Esophagus squamous epithelium (tissue), 5 donors: ENCODE results near the gene FBXO31. TPM values are rescaled to one million over a fixed set of nuclear protein-coding genes. Genes with fewer than 3 reads are reported as not detected.

Experiments
- DNase-seq: peaks from one replicate; lab custom pipeline; 2025; lab: John Stamatoyannopoulos, UW
- H3K27ac ChIP-seq, 4 donors: fragments of 200-600 bp; sonication (generic); one replicate each; pipeline ENCODE4 v1.5.1; 2016 to 2019; ENCODE audit warnings: mild to moderate bottlenecking in 1 of 4
- H3K27me3 ChIP-seq, 4 donors: fragments of 200-600 bp; sonication (generic); 1 replicate in 3 of 4; 2 replicates in 1 of 4; pipeline versions ENCODE4 v1.5.1 to v1.6.0; 2017 to 2021; ENCODE audit warnings: antibody characterized with exemption in 1 of 4
- H3K36me3 ChIP-seq, 3 donors: fragments of 200-600 bp; sonication (generic); one replicate each; pipeline ENCODE4 v1.5.1; 2016 to 2019
- H3K4me1 ChIP-seq, 3 donors: fragments of 200-600 bp; sonication (generic); one replicate each; pipeline ENCODE4 v1.5.1; 2017 to 2019
- H3K4me3 ChIP-seq, 4 donors: fragments of 200-600 bp; sonication (generic); 1 replicate in 3 of 4; 2 replicates in 1 of 4; pipeline ENCODE4 v1.5.1; 2016 to 2019; ENCODE audit warnings: mild to moderate bottlenecking in 2 of 4, moderate library complexity in 1 of 4
- H3K9me3 ChIP-seq, 3 donors: fragments of 200-600 bp; sonication (generic); one replicate each; pipeline ENCODE4 v1.5.1; 2016 to 2019
- POLR2A ChIP-seq, 4 donors: fragments of 450-650 bp; IDR thresholded peaks; one replicate each; pipeline ENCODE4 v1.6.1; 2017; ENCODE audit warnings: antibody characterized with exemption in 4 of 4, mild to moderate bottlenecking in 4 of 4, moderate library complexity in 3 of 4
- WGBS, 2 donors: methylation state at CpG; one replicate each; pipeline ENCODE4 v1.1.5; 2018; 5-methylcytosine and 5-hydroxymethylcytosine counted together
- intact Hi-C: fragments of 100-400 bp; cut with DNase I; formaldehyde crosslinking; loops from one replicate; pipeline ENCODE4 v1.15.0; 2022
- total RNA-seq, 4 donors: library from RNA; depleted of rRNA; stranded (reverse); fragments of >200 nt; gene quantifications; one replicate each; pipeline ENCODE4 v1.1.0, GENCODE V29; 2016
- TF ChIP-seq, protein P1 (sequence below), 6 experiments: fragments of 450-650 bp in 4 of 6; fragments of 200-600 bp in 2 of 6; sonication (generic) in 2 of 6; IDR thresholded peaks; one replicate each; pipeline ENCODE4 v1.5.1; 2016 to 2019; ENCODE audit warnings: antibody characterized with exemption in 6 of 6, mild to moderate bottlenecking in 4 of 6, moderate library complexity in 4 of 6
- donor health status: DM: yes; HTN: yes; CAD: no.

FBXO31 gene
- total RNA-seq, 4 donors from 2014 or later: 18.3 to 43.7 (median 21.2) TPM

DNA sequence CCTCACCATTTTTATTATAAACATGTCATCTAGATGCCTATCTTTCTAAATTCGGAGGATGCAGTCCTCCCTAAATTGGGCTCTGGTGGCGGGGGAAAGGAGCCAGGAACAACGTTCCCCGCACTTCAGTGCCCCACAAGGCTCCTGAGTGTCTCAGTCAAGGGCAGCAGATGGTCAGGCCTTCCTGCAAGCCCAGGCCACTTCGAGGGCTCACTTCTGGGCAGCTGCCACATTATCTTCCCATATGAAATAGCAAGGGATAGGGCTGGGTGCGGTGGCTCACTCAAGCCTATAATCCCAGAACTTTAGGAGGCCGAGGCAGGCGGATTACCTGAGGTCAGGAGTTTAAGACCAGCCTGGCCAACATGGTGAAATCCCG is 32.3 kb downstream of the FBXO31 start:
- H3K4me3 ChIP-seq: no peak overlapping the region

DNA sequence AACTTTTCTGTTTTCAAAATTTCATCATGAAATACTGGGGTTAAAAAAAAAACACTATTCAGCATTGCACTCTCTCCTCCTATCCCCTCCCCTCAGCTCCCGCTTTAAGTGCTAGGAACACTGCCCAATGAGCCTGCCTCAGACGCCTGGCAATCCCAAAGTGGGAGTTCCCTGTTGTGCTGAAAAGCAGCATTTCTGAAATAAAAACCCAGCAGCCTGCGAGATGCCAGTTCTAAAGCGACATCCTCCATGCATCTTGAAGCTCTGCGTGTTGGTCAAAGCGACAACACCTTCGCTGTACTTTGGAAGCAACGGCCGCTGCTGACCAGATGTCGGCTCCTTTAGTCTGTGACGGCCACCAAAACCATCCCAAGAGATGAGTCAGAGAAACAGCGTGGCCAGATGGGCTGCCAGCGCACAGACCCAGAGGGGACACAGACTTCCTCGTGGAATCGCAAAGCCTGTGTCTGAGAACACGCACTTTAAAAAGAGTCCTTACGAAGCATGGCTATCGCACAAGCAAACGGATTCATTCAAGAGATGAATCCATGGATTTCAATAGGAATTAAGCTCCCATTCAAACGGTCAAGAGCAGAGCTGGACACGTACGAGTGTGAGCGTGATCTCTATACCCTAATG is 32.8 kb downstream of the FBXO31 start:
- Histone ChIP-seq H3K36me3 (peaks cover 0 to 72% (median 7%) of the 10 kb centered on the region in 3 donors), H3K4me3 (no peak overlapping the region), H3K27ac (no peak overlapping the region), H3K27me3 (no peaks in the 10 kb centered on the region), H3K9me3 (no peaks in the 10 kb centered on the region), H3K4me1 (peaks cover 2 to 26% (median 3%) of the 10 kb centered on the region in 3 donors)
- no peak for DNase-seq
- intact Hi-C loops: no loop called here
- 71 to 81% methylated on average over 14 to 17 of the region's 23 CpGs for WGBS, 2 donors
- TF ChIP-seq, protein P1, sequence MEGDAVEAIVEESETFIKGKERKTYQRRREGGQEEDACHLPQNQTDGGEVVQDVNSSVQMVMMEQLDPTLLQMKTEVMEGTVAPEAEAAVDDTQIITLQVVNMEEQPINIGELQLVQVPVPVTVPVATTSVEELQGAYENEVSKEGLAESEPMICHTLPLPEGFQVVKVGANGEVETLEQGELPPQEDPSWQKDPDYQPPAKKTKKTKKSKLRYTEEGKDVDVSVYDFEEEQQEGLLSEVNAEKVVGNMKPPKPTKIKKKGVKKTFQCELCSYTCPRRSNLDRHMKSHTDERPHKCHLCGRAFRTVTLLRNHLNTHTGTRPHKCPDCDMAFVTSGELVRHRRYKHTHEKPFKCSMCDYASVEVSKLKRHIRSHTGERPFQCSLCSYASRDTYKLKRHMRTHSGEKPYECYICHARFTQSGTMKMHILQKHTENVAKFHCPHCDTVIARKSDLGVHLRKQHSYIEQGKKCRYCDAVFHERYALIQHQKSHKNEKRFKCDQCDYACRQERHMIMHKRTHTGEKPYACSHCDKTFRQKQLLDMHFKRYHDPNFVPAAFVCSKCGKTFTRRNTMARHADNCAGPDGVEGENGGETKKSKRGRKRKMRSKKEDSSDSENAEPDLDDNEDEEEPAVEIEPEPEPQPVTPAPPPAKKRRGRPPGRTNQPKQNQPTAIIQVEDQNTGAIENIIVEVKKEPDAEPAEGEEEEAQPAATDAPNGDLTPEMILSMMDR (IDR thresholded peaks at IDR 0.05): no peak
- no peak for TF ChIP-seq POLR2A (IDR thresholded peaks at IDR 0.05)

More for the DNA sequence above, 32.3 kb downstream of the FBXO31 start:
- TF ChIP-seq POLR2A (IDR thresholded peaks at IDR 0.05): no peak
- TF ChIP-seq, protein P1 (IDR thresholded peaks at IDR 0.05): no peak
- peaks cover 0 to 21% (median 0%) of the 10 kb centered on the region in 3 donors for H3K4me1 ChIP-seq
- no peak for DNase-seq
- peaks cover 0 to 72% (median 5%) of the 10 kb centered on the region in 3 donors for H3K36me3 ChIP-seq
- intact Hi-C loops: no loop called here
- no peaks in the 10 kb centered on the region for H3K27me3 ChIP-seq
- no peak overlapping the region for H3K27ac ChIP-seq
- no peaks in the 10 kb centered on the region for H3K9me3 ChIP-seq
- WGBS, 2 donors: 63 to 95% methylated on average over 4 to 7 of the region's 9 CpGs

DNA sequence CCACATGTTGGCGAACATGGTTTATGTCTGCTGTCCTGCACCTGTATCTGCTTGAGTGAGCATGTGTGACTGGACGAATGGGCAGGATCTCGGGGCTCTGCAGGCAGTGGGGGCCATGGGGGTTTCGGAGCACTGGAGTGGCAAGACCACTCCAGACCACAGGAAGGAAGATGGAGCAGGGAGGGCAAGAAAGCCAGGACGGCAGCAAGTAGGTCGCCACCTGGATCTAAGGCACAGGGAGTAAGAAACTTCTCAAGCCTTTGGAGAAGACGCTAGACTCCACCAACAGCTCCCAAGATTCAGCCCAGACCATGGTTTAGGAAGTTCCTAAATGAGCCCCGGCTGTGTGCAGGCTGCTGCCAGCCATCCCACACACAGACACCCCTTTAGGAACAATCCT is 33.5 kb downstream of the FBXO31 start:
- H3K36me3 ChIP-seq: peaks cover 0 to 72% (median 7%) of the 10 kb centered on the region in 3 donors
- H3K27me3 ChIP-seq: no peaks in the 10 kb centered on the region
- H3K9me3 ChIP-seq: no peaks in the 10 kb centered on the region
- WGBS, 2 donors: 77 to 81% methylated on average over 7 of the region's 8 CpGs
- H3K27ac ChIP-seq: no peak overlapping the region
- DNase-seq: no peak
- TF ChIP-seq, protein P1 (IDR thresholded peaks at IDR 0.05): no peak
- TF ChIP-seq POLR2A (IDR thresholded peaks at IDR 0.05): no peak
- no peak overlapping the region for H3K4me3 ChIP-seq
- intact Hi-C loops: no loop called here
- peaks cover 8 to 33% (median 9%) of the 10 kb centered on the region in 3 donors for H3K4me1 ChIP-seq

DNA sequence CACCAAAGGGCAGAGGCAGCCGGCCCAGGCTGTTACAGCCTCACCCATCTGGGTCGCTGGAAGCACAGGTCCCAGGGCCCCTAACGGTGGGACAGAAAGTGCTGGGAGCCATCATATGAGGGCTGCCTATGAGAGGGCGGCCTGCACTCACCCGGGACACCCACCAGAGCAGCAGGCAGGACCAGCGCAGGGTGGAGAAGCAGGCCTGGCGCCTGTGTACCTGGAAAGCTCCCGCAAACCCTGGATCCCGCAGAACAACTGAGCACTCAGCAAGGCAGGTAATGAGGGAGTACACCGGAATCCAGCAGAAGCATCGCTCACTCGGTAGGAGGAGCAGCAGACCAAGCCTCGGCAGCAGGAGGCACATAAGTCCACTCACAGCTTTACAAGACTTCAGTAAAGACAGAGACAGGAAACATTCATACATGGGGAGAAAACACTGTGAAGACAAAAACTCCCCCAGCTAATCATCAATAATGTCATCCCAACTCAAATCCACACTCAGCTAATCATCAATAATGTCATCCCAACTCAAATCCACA is 34.9 kb downstream of the FBXO31 start:
- DNase-seq: no peak
- Histone ChIP-seq H3K36me3 (peaks cover 0 to 73% (median 7%) of the 10 kb centered on the region in 3 donors), H3K27ac (no peak overlapping the region), H3K4me1 (peaks cover 8 to 47% (median 13%) of the 10 kb centered on the region in 3 donors), H3K27me3 (no peaks in the 10 kb centered on the region), H3K9me3 (no peaks in the 10 kb centered on the region), H3K4me3 (no peak overlapping the region)
- no peak for TF ChIP-seq POLR2A (IDR thresholded peaks at IDR 0.05)
- TF ChIP-seq, protein P1 (IDR thresholded peaks at IDR 0.05): no peak
- 84 to 94% methylated on average over 4 to 5 of the region's 13 CpGs for WGBS, 2 donors
- intact Hi-C loops: no loop called here

DNA sequence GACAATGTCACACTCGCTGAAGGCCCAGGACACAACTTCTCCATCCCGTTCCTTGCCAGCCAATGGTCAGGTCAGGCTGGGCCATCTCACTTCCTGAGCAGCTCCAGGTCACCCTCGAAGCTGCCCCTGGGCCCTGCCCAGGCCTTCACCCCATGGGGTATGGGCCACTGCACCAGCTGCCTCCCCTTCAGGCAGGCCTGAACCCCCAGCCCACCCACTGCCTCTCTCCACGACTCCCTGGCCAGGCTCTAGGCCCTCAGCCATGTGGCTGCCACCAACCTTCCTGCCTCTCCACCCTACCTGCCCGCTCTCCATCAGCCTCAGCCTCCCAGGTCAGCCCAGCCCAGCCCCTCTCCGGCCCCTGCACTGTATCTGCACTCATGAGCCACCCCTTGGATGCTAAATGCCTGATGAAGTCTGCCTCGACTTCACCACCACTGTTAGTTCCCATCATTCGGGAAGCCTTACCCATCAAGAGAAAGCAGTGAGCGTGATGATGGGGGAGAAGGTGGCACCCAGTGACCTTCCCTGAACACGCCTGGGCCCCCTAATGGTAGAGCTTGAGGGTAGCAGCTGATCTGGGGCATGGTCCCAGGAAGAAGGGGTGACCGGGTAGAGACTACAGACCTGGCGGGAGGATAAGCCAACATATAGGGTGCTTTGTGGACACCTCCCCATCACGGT is 35.5 kb downstream of the FBXO31 start:
- Histone ChIP-seq H3K27ac (no peak overlapping the region), H3K9me3 (no peaks in the 10 kb centered on the region), H3K4me1 (peaks cover 8 to 50% (median 13%) of the 10 kb centered on the region in 3 donors), H3K27me3 (no peaks in the 10 kb centered on the region), H3K4me3 (no peak overlapping the region), H3K36me3 (peaks cover 4 to 73% (median 13%) of the 10 kb centered on the region in 3 donors)
- 93 to 97% methylated on average over 6 to 10 of the region's 13 CpGs for WGBS, 2 donors
- TF ChIP-seq, protein P1 (IDR thresholded peaks at IDR 0.05): no peak
- no peak for TF ChIP-seq POLR2A (IDR thresholded peaks at IDR 0.05)
- intact Hi-C loops: no loop called here
- DNase-seq: no peak
